MM.1S (cell line): Measurements from ENCODE around the gene NUP188.

Experiments used
- DNase-seq: peaks from one replicate; pipeline ENCODE4 v3.0.0-alpha.2; 2015
- H2AFZ ChIP-seq: fragments of 300-600 bp; sonication (generic); 2 replicates; pipeline ENCODE4 v1.6.0; 2016; ENCODE audit warnings: antibody characterized with exemption, low read length
- H3F3A ChIP-seq: fragments of 300-600 bp; sonication (generic); 2 replicates; pipeline ENCODE4 v1.6.1; 2016; ENCODE audit warnings: mild to moderate bottlenecking, antibody characterized with exemption, low read length, moderate library complexity, mixed read lengths; ENCODE audit not compliant: insufficient read depth
- H3K27ac ChIP-seq: fragments of 300-600 bp; sonication (generic); 2 replicates; pipeline ENCODE4 v1.5.1; 2016; ENCODE audit warnings: mild to moderate bottlenecking, low read length
- H3K27me3 ChIP-seq: fragments of 300-600 bp; sonication (generic); replicated peaks from 2 replicates; pipeline ENCODE4 v1.6.0; 2016; ENCODE audit warnings: low read length; ENCODE audit not compliant: insufficient read depth
- H3K36me3 ChIP-seq: fragments of 300-600 bp; sonication (generic); replicated peaks from 2 replicates; pipeline ENCODE4 v1.6.1; 2016; ENCODE audit warnings: mild to moderate bottlenecking, low read length, mixed read lengths; ENCODE audit not compliant: insufficient read depth
- H3K4me1 ChIP-seq: fragments of 300-600 bp; sonication (generic); 2 replicates; pipeline ENCODE4 v1.6.1; 2016; ENCODE audit warnings: low read length, mixed read lengths
- H3K4me2 ChIP-seq: fragments of 300-600 bp; sonication (generic); 2 replicates; pipeline ENCODE4 v1.6.0; 2016; ENCODE audit warnings: low read depth, low read length
- H3K4me3 ChIP-seq: fragments of 300-600 bp; sonication (generic); 2 replicates; pipeline ENCODE4 v1.5.1; 2016; ENCODE audit warnings: low read length, mixed read lengths
- H3K79me2 ChIP-seq: fragments of 300-600 bp; sonication (generic); 2 replicates; pipeline ENCODE4 v1.6.1; 2016; ENCODE audit warnings: mixed run types, low read length, mixed read lengths
- H3K9ac ChIP-seq: fragments of 300-600 bp; sonication (generic); 2 replicates; pipeline ENCODE4 v1.6.1; 2016; ENCODE audit warnings: low read length, mixed read lengths
- H3K9me2 ChIP-seq: fragments of 300-600 bp; sonication (generic); replicated peaks from 2 replicates; pipeline ENCODE4 v1.6.1; 2016; ENCODE audit warnings: mild to moderate bottlenecking, low read length, mixed read lengths; ENCODE audit not compliant: insufficient read depth
- H3K9me3 ChIP-seq: fragments of 300-600 bp; sonication (generic); replicated peaks from 2 replicates; pipeline ENCODE4 v1.6.1; 2016; ENCODE audit warnings: mild to moderate bottlenecking, low read length, mixed read lengths; ENCODE audit not compliant: insufficient read depth
- H4K20me1 ChIP-seq: fragments of 300-600 bp; sonication (generic); 2 replicates; pipeline ENCODE4 v1.6.1; 2016; ENCODE audit warnings: mild to moderate bottlenecking, low read length, moderate library complexity, mixed read lengths; ENCODE audit not compliant: insufficient read depth
- CTCF ChIP-seq: fragments of 300-600 bp; sonication (generic); IDR thresholded peaks from 2 replicates; pipeline ENCODE4 v1.5.1; 2016; ENCODE audit warnings: antibody characterized with exemption, low read length, mixed read lengths
- EZH2 ChIP-seq: fragments of 300-600 bp; sonication (generic); optimal IDR thresholded peaks from 2 replicates; pipeline ENCODE3; 2017; ENCODE audit warnings: low read depth, mild to moderate bottlenecking, antibody characterized with exemption, low read length, mixed read lengths
- EZH2phosphoT487 ChIP-seq: fragments of 300-600 bp; sonication (generic); IDR thresholded peaks from 2 replicates; pipeline ENCODE4 v1.6.1; 2018; ENCODE audit warnings: antibody characterized with exemption, low read length

NUP188 gene

GRCh38 chr9:129053020-129053419 is 105.5 kb downstream of the NUP188 start:
- Histone ChIP-seq H3K4me1 (no peaks in the 10 kb centered on the region), H2AFZ (no peak overlapping the region), H3F3A (no peaks in the 10 kb centered on the region), H3K4me2 (no peak overlapping the region), H3K36me3 (no peaks in the 10 kb centered on the region), H3K4me3 (no peak overlapping the region), H3K27ac (no peak overlapping the region), H3K27me3 (no peaks in the 10 kb centered on the region), H3K9ac (no peak overlapping the region), H3K9me2 (no peaks in the 10 kb centered on the region), H3K9me3 (no peaks in the 10 kb centered on the region), H4K20me1 (no peaks in the 10 kb centered on the region), H3K79me2 (no peaks in the 10 kb centered on the region)
- no peak for TF ChIP-seq EZH2
- no peak for TF ChIP-seq EZH2phosphoT487
- TF ChIP-seq CTCF: no peak
- no peak for DNase-seq

GRCh38 chr9:129054163-129054851 is 106.8 kb downstream of the NUP188 start:
- H3K27ac ChIP-seq: no peak overlapping the region
- no peaks in the 10 kb centered on the region for H3K9me2 ChIP-seq
- no peaks in the 10 kb centered on the region for H3F3A ChIP-seq
- DNase-seq: no peak
- no peak overlapping the region for H2AFZ ChIP-seq
- H3K9ac ChIP-seq: no peak overlapping the region
- H3K4me2 ChIP-seq: no peak overlapping the region
- TF ChIP-seq EZH2phosphoT487 (no peak), EZH2 (no peak), CTCF (no peak)
- no peaks in the 10 kb centered on the region for H3K79me2 ChIP-seq
- H3K9me3 ChIP-seq: no peaks in the 10 kb centered on the region
- H3K4me3 ChIP-seq: no peak overlapping the region
- H3K27me3 ChIP-seq: no peaks in the 10 kb centered on the region
- no peaks in the 10 kb centered on the region for H3K4me1 ChIP-seq
- H3K36me3 ChIP-seq: no peaks in the 10 kb centered on the region
- no peaks in the 10 kb centered on the region for H4K20me1 ChIP-seq
